ENCODE results near the gene FGF18. TPM values are rescaled to one million over a fixed set of nuclear protein-coding genes. Genes with fewer than 3 reads are reported as not detected.
"Not testable (repeated sequence)": the region's sequence is repeated elsewhere in the genome, so short reads cannot be mapped to it uniquely, and the experiment has no call there.

The FGF18 gene
- total RNA-seq, 1 donor from 2014 or later: 30.4 TPM

- no peak overlapping the region for H3K27ac ChIP-seq (replicated peaks)
- no peaks in the 10 kb centered on the region for H3K27me3 ChIP-seq (ENCODE audit: low read depth)
- H3K4me3 ChIP-seq: no peak overlapping the region
- intact Hi-C loops (cut with micrococcal nuclease): no loop called here
- no peak for TF ChIP-seq CTCF (IDR thresholded peaks at IDR 0.05; ENCODE audit: borderline replicate concordance)
- H3K36me3 ChIP-seq: peaks cover 81% of the 10 kb centered on the region
- H3K4me1 ChIP-seq: peaks cover 45% of the 10 kb centered on the region
- DNase-seq: no peak
- H3K9me3 ChIP-seq (replicated peaks): no peaks in the 10 kb centered on the region
Measured at GRCh38 chr5:171397599-171397998, 21.8 kb upstream of the FGF18 start.

GRCh38 chr5:171398660-171399059 is 20.8 kb upstream of the FGF18 start:
- Histone ChIP-seq H3K4me1 (peaks cover 45% of the 10 kb centered on the region), H3K36me3 (peaks cover 70% of the 10 kb centered on the region)
- DNase-seq; H3K27me3 ChIP-seq (ENCODE audit: low read depth); H3K4me3 ChIP-seq; intact Hi-C loops (cut with micrococcal nuclease); H3K9me3 ChIP-seq (replicated peaks); H3K27ac ChIP-seq (replicated peaks): not testable (repeated sequence)

- Histone ChIP-seq H3K27ac (replicated peaks) (no peak overlapping the region), H3K4me3 (no peak overlapping the region), H3K4me1 (peaks cover 42% of the 10 kb centered on the region), H3K27me3 (ENCODE audit: low read depth) (no peaks in the 10 kb centered on the region), H3K36me3 (peaks cover 61% of the 10 kb centered on the region), H3K9me3 (replicated peaks) (no peaks in the 10 kb centered on the region)
- no peak for TF ChIP-seq CTCF (IDR thresholded peaks at IDR 0.05; ENCODE audit: borderline replicate concordance)
- intact Hi-C loops (cut with micrococcal nuclease): no loop called here
- DNase-seq: no peak
Measured at GRCh38 chr5:171400169-171400568, 19.3 kb upstream of the FGF18 start.

GRCh38 chr5:171401167-171401947 is 18.1 kb upstream of the FGF18 start:
- no peak for DNase-seq
- Histone ChIP-seq H3K27me3 (ENCODE audit: low read depth) (no peaks in the 10 kb centered on the region), H3K27ac (replicated peaks) (no peak overlapping the region), H3K36me3 (peaks cover 60% of the 10 kb centered on the region), H3K4me3 (no peak overlapping the region), H3K4me1 (peaks cover 45% of the 10 kb centered on the region), H3K9me3 (replicated peaks) (no peaks in the 10 kb centered on the region)
- intact Hi-C loops (cut with micrococcal nuclease): no loop called here
- TF ChIP-seq CTCF (IDR thresholded peaks at IDR 0.05; ENCODE audit: borderline replicate concordance): no peak

GRCh38 chr5:171402751-171403150 is 16.7 kb upstream of the FGF18 start:
- peaks cover 39% of the 10 kb centered on the region for H3K4me1 ChIP-seq
- intact Hi-C loops (cut with micrococcal nuclease); H3K27ac ChIP-seq (replicated peaks); DNase-seq; H3K9me3 ChIP-seq (replicated peaks); H3K27me3 ChIP-seq (ENCODE audit: low read depth); H3K4me3 ChIP-seq: not testable (repeated sequence)
- H3K36me3 ChIP-seq: peaks cover 60% of the 10 kb centered on the region

- intact Hi-C loops (cut with micrococcal nuclease): no loop called here
- Histone ChIP-seq H3K9me3 (replicated peaks) (no peaks in the 10 kb centered on the region), H3K4me3 (no peak overlapping the region), H3K27ac (replicated peaks) (no peak overlapping the region), H3K4me1 (peaks cover 48% of the 10 kb centered on the region), H3K36me3 (peaks cover 69% of the 10 kb centered on the region), H3K27me3 (ENCODE audit: low read depth) (no peaks in the 10 kb centered on the region)
- peak; percentile 58 for TF ChIP-seq CTCF (IDR thresholded peaks at IDR 0.05; ENCODE audit: borderline replicate concordance)
- no peak for DNase-seq
Measured at GRCh38 chr5:171405615-171406014, 13.8 kb upstream of the FGF18 start.

Measured in left ventricle myocardium inferior (tissue), 1 donor.